Retina (tissue), 1 donor: ENCODE results near the gene JAZF1.
"Not testable (repeated sequence)": the region's sequence is repeated elsewhere in the genome, so short reads cannot be mapped to it uniquely, and the experiment has no call there.

Experiments
- DNase-seq: peaks from one replicate; pipeline ENCODE4 v3.0.0-alpha.2; 2016

Gene JAZF1

DNA sequence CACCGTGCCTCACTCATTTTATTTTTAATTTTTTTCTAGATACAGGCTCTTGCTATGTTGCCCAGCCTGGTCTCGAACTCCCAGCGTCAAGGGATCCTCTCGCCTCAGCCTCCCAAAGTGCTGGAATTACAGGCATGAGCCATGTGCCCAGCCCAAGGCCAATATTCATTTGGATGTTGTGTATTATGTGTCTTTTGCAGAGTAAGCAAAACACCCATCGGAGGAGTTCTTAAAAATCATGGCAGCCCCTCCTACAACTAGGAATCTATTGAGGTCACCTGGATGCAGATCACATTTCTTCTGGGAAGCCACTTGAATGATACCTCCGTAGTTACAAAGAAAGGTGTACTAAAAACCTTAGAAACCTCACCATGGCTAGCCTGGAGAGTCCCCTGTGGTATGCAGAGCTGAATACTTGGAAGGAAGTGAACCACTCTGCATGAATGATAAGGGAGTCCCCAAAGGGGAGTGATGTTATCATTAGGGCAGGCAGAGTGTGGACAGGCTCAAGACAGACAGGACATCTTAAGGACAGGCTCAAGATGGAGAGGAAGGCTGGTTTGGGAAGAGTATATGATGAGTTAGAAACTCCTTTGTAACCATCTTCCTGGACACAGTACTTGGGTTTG is 254.9 kb downstream of the JAZF1 start:
- DNase-seq = no peak

DNA sequence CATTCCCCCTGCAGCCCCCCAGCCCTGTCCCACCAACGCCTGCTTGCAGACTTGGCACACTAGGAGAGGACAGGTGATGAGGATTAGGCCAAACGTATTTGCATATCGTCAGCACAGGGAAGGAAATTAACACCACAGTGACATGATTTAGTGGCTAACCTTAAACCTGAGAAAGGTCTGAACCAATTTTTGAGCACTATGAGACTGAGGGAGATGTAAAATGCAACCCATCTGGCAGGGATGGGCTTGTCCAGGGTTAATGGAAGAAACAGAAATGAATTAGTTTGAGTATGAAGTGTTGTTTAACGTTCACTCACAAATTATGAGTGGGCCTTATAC is 257.0 kb downstream of the JAZF1 start:
- DNase-seq = no peak

- DNase-seq = no peak
Observed at GRCh38 chr7:27922907-27923641, 257.5 kb downstream of the JAZF1 start.

- not testable (repeated sequence) for DNase-seq
Observed at GRCh38 chr7:27922389-27922788, 258.2 kb downstream of the JAZF1 start.

- DNase-seq = peak; percentile 74
Observed at GRCh38 chr7:27921081-27921836, 259.3 kb downstream of the JAZF1 start.

DNA sequence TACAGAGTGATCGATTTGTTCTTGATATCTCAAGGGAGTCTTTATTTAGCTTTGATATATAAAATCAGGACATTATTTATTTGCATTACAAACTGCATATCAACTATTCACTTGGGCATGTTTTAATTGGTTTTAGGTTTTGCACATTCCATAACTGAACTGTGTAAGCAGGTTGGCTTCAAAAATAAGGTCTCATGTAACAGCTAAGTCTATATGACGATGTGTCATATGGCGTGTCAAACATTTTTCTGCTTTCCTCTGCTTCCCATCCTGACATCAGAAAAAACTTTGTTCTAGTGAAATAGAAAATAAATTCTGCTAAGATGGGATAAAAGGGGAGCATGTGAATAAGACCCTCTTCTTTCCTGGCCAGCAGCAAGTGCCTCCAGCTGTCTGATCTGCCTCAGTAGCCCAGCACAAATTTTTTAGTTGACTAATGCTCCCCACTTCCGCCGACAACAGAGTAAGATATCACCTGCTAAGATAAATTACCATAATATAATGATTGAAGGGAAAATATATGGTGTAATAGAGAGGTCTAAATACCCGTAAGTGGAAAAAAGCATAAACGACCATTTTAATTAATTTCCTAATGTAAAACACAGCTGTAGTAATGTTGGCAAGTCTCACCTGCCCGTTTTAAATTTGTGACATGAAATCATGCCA is 260.2 kb downstream of the JAZF1 start:
- DNase-seq = no peak

GRCh38 chr7:27918503-27918902 is 262.1 kb downstream of the JAZF1 start:
- no peak for DNase-seq

GRCh38 chr7:27917774-27918314 is 262.8 kb downstream of the JAZF1 start:
- peak; percentile 24 for DNase-seq

- no peak for DNase-seq
Observed at GRCh38 chr7:27917119-27917518, 263.5 kb downstream of the JAZF1 start.

GRCh38 chr7:27916372-27916771 is 264.2 kb downstream of the JAZF1 start:
- DNase-seq = no peak

DNA sequence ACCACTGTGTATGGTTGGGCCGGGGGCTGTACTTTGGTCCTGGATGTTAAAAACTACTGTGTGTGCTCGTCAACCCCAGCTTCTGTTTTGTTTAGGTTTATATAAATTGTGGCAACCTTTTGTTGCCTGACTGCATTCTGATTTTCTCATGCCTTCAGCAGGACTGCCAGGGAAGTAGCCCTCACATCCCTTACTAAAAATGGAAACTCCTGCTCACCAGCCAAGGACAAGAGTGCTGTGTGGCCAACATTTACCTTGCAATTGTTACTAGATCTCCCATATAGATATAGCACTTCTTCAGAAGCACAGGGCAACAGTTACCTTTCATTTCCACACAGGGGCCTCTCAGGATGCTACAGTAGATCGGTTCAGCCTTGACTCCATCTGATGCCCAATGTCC is 266.2 kb downstream of the JAZF1 start:
- no peak for DNase-seq

GRCh38 chr7:27912751-27913150 is 267.8 kb downstream of the JAZF1 start:
- DNase-seq = no peak

DNA sequence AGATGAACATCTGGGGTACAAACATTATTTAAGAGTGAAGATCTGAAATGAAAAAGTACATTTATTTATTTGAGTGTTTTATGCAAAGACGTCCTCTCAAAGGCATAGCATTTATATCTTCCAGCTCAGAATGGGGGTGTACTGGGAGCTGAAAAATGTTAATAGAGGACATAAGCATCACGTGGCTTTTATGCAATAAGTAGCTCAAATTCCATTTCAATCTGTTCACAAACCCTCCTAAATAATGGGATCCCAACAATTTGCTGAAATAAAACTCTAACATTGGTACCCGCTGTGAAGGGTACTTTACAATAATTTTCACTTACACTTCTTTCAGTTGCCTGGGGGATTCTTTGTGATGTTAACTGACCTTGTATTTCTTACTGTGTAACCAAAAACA is 268.7 kb downstream of the JAZF1 start:
- no peak for DNase-seq

DNA sequence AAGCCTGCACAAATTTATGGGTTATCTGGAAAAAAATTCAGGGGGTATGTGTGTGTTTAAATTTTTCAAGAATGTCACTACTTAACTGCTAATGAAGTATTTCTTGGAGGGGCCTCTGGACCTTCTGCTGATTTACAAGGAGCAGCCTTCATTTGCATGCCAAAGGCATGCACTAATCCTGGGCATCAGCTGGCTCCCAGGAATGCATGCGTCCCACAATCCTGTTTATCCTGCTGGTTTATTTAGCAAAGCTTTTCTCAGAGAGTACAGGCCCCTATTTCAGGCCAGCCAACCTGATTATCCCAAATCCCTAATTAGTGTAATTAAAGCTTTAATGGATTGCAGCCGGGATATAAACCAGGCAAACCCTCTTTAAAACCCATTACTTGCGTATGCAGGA is 270.3 kb downstream of the JAZF1 start:
- peak; percentile 21 for DNase-seq

GRCh38 chr7:27908534-27909165 is 271.9 kb downstream of the JAZF1 start:
- no peak for DNase-seq

DNA sequence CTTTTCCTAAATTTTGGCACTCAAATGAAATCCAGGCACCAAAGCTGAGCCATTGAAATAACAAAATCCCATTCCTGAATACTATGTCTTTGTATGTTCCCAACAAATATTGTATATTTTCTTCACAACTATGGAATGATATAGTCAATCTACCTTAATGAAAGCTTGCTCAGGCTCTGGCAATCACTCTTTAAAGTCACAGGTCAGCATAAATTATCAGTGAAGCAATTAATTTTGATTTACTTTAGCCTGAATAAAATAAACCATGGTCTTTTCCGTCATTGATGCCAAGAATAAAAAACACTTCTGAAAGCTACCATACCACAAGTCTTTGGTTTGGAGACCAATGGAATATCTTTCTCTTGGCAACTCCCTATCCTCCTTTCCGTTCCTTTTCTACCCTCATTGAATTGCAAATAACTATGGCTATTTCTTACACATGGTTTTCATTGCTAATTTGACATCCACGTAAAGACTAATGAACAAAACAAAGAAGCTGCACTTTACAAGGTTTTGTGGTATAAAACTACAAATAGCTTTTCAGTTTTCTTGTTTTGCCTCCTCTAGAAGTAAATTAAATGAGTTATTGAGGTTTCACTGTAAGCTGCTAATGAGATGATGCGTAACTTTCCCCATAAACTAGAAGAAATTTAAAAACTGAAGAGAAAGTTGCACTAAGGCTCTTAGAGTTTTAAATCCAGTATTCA is 274.1 kb downstream of the JAZF1 start:
- DNase-seq = no peak

- DNase-seq = no peak
Observed at GRCh38 chr7:27905951-27906350, 274.6 kb downstream of the JAZF1 start.

DNA sequence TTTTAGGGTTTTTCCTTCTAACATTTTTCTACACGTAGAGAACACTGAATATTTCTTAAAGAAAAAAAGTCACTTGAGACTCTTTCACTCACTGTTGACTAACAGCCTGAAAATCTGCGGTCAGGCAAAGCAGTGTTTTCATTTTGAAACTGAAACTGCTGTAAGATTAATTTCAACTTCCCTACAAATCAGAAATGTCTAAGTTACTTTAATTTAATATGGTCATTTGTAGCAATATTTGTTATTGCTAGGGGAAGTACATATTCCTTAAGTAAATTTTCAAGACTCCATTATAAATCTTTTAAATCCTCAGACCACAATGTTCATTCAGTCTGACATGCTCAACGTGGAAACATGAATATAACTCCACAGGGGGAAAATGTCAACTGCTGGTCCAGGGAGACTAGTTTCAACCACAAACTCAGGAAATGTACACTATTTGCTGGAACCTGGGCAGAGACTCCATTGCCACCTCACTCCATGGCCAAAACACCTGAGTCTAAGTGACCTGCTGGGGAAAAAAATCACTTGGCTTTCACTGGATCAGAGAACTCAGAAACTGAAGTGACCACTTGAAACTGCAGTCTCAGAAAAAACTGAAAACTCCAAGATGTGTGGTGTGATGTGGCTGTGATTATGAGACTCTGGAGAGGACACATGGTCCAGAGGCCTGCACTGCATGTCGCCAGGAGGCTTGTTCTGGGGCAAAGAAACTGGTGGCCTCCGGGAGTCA is 279.4 kb downstream of the JAZF1 start:
- DNase-seq = peak; percentile 27

GRCh38 chr7:27900006-27900405 is 280.6 kb downstream of the JAZF1 start:
- DNase-seq = peak; percentile 18

DNA sequence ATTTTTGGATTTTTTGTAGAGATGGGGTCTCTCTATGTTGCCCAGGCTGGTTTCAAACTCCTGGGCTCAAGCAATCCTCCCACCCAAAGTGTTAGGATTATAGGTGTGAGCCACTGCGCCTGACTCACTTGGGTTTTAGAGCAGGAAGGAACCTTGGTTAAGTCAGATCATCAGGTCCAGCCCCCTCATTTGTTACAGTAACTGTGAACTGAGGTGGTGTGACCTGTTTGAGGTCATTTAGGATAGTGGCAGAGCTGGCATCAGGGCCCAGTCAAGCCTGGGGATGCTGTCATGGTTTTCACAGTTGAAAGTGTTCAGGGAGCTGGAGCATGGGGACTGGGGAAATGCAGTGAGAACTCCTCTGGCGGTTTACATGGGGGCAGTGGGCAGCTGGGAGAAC is 281.0 kb downstream of the JAZF1 start:
- DNase-seq = no peak

DNA sequence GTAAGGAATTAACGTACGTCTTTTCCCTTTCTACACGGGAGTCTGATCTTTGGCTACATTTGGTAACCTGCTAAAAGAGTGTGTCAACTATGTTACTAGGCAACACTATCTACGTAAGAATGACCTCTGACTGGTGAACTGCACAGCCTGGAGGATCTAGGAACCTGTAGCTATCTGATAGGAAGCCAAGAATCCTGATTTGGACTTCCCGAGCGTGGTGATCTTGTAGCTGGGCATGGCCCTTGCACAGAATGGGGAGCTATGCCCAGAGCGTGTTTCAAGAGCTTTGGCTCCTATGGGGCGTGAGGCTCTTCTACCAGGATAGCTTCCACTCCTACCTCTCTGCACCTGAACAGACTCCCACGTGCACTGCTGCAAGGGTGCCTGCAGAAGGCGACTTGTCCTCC is 283.2 kb downstream of the JAZF1 start:
- DNase-seq = no peak
